HG02981 (cell line): ENCODE data around the gene GAMT.

Experiments
- ATAC-seq: cut with Tn5 transposase; IDR thresholded peaks from one replicate; pipeline ENCODE4 v1.9.1; 2021; ENCODE audit warnings: mild to moderate bottlenecking, moderate library complexity; ENCODE audit not compliant: unreplicated experiment

The GAMT gene

DNA sequence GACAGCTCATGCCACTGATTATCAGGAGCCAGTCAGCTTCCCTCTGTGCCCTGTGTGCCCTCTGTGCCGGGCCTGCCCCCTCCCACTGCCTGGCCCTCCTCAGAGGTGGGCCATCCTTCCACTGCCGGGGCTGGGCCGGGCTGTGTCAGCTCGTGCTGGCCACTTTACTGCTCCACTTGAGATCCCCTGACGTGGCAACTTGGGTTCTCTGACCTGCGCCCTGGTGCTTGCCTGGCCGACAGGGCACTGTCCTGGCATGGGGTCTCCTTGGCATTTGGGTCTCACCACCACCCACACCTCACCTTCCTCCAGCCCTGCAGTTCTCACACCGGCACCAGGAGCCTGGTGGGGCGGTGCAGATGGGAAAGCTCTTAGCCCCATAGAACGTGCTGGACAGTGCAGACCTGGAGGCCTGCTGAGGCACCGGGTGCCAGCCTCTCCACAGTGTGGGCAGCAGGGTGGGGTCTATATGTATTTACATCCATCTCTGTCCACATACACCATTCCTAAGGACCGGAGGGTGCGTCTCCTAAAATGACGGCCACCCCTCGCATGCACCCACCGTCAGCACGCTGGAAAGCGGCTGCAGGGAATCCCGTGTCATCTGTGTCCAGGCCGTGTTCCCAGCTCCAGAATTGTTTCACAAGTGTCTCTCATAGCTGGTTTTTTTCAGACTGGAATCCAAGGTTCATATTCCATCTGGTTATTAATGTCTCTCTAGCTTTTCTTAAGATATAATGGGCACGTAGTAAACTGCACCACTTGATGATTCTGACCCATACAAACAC lies 17.8 kb upstream of the GAMT start:
- no peak for ATAC-seq

DNA sequence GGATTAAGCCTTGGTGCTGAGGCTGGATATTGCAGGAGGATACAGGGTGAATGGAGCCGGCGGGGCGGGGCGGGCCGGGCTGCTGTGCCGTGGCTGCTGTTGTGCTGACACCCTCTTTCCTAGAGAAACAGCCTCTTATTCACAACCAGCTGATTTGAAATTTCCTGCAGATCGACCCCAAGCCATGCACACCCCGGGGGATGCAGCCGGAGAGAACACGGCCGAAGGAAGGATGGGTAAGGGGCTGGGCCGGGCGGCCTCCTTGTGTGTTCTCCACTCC lies 17.1 kb upstream of the GAMT start:
- ATAC-seq, result no peak

DNA sequence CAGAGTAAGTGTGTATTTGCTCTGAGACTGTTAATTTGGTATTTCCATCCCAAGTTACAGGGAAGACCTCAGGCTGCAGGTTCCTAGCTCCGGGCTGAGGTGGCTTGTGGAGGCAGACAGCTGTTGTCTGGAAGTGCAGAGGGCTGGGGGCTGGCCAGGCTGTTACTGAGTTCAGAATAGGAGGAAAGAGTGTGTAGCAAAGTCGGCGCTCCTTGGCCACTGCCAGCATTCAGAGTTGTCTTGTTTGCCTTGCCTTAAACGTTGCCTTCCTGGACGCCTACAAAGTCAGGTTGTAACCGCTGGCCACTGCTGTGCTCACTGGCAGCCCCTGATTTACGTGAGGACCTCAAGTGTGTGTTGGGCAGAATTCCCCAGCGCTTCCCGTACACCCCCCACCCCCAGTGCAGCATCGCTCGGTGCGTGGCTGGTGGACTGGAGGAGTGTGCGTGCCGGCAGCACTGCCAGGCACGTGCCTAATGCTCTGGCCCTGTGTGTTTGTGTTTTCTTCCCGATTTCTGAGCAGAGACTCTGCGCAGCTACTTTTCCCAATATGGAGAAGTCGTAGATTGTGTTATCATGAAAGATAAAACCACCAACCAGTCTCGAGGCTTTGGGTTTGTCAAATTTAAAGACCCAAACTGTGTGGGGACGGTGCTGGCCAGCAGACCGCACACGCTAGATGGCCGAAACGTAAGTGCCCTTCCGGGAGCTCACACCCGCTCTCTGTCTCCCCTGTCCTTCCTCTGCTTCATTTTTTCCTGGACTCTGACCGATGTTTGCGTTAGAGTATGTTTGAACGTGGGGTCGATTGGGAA lies 16.5 kb upstream of the GAMT start:
- no peak for ATAC-seq

DNA sequence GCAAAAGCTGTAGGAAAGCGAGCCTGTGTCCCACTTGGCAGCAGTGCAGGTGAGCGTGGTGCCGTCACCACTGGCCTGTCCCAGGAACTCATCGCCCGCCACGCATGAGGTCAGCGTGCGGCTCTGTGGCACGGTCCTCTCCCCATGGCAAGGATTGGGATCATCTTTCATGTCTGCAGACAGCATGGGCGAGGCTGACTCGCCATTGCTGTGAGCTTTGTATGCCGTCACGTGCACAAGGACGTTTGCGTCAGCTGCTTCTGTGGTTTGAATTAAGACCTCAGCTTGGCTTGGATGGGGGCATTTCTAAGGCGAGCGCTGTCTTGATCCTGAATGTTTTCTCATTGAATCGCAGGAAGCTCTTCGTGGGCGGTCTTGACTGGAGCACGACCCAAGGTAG lies 15.8 kb upstream of the GAMT start:
- no peak for ATAC-seq

DNA sequence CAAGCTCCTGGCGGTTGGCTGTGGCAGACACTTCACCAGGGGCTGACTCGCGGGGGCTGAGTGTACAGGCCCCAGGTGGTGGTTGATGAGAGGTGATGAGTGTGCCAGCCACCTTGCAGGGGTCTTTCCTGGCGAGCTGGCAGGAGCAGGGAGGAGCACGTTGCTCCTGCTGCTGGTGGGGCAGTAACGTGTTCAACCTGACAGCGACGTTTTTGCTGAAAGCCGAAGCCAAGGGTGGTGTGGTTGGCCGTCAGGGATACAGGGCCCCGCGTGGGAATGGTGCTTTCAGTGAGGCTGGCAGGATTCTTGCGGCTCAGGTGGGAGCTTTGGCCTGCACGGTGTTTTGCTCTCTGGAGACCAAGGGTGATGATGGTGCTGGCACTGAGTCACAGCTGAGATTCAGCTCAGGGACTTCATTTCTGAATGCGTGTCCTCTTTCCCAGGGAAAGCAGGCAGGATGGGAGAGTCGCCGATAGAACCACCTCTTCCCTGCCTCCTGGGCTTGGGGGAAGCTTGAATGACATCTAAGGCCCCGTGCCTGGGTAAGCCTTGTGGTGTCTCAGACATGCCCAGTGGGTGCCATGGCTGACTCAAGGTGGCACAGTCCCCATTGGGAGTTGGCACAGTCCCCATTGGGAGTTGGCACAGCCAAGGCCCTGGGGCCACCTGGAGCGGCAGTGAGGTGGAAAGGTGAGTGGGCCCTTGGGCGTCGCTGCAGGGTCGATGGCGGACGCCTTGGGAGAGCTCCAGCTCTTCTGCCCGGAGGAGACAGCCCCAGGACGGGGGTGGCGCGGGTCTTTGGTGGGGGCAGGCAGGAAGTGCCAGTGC lies 14.9 kb upstream of the GAMT start:
- no peak for ATAC-seq

DNA sequence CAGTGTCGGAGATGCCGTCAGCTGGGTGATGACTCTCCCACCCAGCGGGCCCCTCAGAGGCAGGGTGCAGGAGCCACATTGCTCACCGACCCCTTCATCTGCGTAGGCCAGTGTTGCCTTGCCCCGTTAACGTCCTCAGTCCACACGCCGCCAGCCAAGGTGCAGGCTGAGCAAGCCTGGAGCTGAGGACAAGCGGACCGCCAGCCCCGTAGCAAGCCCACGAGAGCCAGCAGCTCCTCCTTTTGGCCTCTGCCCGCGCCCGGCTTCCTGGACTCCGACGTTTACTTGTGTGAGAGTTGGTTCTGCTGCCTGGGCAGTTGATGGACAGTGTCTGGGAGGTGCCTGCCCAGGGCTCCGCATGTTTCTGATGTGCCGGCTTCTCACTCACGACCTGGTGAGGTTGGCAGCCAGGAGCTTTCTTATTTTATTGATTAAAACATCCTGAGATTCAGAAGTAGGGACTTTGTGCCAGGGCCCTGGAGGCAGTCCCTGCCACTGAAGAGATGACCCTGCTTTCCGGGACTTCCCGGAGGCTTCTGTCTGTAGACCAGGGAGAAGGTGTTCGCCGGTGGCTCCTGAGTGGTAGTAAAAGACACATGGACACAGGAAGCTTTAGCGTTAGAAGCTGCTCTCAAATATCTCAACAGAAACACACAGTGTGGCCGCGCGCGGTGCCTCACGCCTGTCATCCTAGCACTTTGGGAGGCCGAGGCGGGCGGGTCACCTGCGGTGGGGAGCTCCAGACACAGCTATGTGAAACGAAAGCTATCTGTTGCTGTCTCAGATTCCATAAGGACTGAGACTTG lies 11.9 kb upstream of the GAMT start:
- ATAC-seq, result no peak

DNA sequence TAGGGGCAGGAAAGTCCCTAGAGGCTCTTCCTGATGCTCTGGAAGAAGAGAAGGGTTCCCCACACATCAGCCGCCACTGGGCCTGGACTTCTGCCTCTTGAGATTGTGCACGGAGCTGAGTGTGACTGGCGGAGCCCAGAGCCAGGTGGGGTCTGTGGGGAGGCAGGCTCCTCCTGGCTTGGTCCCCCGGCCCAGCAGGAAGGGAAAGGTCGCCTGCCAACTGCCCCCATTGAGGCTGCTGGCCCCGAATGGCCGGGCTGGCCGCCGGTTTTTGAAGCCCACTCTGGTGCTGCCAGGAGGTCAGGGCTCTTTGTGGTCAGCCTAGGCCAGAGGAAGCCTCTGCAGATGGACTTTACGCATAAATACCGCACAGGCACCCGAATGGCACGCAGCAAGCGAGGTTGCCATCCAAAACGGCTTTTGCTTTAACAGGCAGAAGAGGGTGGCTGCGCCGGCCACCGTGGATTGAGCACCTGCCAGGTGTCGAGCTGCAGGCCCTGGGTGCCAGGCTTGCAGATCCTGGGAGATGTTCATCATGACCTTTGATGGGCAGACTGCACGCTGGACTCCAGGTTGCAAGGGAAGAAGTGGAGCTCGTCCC lies 11.1 kb upstream of the GAMT start:
- no peak for ATAC-seq

DNA sequence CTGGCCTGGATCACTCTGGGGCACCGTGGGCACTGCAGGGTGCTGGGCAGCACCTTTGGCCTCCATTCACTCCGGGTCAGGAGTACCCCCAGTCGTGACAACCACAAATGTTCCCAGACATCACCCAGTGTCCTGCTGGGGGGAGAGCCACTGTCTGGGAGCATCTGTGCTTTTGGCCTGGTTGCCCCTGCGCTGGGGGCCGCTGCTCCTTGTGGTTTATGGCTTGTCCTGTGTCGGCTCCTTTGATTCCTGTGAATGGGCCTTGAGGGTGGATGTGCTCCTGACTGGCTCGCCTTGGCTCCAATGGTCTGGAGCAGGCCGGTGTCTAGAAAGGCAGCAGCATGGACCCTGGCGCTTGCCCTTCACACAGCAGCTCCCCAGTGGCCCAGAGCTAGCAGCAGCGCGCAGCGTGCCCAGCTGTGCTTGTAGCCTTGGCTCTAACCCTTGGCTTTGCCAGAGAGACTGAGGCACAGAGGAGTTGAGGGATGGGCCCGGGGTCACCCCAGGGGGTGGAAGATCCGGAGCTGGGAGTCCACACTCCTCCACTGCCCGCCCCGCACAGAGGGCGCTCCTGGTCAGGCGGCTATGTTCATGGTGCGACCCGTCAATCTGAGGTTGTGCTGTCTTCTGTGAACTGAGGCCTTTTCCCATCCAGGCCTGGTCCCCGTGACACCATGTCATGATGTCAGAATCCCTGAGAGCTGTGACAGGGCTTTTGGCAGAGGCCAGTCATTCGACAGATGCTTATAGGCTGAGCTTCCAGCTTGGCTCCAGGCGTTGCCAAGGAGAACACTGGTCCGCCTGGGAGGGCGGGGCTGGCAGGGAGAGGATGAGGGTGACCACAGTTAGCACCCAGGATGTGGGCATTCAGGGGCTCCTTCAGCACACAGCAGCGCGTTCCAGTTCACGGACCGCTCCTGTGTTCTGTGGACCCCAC lies 10.2 kb upstream of the GAMT start:
- no peak for ATAC-seq

DNA sequence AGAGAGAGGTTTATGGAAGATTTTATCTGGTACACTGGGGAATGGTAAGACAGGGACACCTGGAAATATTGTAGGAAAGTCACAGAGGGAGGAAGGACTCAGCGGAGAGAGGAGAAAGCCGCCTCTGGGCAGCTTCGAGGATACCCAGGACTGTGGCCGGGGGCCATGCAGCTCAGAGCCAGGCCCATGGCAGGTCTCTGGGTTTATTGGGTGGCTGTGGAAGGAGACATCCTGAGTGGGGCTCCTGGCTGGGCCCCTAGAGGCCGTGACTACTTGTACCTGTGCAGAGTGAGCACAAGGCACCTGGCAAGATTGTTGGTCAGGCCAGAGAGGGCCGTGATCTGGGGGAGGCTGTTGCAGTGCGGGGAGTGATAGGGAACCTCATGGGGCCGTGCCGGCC lies 9.4 kb upstream of the GAMT start:
- no peak for ATAC-seq

DNA sequence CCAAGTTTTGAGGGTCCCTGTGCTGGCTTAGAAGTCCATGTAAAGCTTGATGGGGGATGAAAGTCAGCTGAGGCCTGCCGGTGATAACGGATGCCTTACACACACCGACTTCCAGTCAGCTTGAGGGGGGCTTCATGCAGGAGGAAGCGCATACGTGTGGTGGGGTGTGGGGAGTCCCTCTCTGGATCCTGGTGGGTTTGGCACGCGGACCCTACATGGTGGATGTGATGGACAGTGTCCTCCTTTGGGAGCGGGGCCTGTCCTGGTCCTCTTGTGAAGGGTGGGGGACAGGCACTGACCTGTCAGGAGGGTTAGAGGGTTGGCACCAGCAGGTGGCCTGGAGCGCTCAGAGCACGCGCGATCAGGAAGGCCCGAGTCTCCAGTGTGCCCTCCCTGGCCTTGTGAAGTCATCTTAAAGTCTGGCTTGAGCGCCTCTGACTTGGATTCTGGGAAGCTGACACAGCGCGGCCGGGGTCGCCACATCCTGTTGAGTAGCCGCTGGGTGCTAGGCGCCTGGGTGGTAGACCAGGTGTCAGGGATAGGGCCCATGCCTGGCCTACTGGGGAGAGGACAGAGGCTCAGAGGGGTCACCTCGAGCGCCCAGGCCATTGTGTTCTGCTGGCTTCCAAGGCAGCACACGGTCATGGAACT lies 8.9 kb upstream of the GAMT start:
- ATAC-seq, result no peak

DNA sequence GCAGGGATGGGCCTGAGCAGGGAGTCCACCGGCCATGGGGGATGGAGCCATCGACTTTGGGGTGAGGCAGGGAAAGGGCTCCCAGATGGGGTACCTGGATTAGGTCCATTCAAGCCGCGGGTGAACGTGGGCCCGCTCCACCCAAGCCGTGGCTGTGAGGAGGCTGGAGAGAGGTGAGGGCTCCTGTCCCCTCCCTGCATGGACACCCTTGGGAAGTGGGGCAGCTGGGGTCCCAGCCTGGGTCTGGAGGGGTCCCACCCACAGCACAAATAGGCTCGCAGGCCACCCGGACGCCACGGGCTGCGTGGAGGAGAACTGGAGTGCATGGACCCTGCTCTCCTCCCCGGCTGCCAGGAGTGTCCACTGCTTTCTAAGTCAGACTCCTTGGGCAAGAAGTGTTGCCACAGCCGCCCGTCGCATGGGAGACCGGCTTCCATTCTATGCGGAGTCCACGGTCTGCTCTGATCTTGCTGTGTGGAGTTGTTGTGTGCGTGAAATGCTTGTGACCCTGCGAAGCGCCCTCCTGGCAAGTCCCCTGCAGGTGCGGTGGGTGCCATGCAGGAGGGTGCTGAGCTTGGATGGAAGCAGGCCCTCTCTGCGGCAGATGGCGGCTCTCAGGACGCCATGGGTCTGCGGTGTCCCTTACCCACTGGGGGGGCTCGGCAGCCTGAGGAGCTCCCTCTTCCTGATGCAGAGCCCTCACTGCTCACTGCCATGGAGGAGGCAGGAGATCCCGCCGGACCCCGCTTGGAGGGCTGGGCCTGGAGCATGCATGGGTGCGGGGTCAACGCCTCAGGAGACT lies 8.1 kb upstream of the GAMT start:
- no peak for ATAC-seq

DNA sequence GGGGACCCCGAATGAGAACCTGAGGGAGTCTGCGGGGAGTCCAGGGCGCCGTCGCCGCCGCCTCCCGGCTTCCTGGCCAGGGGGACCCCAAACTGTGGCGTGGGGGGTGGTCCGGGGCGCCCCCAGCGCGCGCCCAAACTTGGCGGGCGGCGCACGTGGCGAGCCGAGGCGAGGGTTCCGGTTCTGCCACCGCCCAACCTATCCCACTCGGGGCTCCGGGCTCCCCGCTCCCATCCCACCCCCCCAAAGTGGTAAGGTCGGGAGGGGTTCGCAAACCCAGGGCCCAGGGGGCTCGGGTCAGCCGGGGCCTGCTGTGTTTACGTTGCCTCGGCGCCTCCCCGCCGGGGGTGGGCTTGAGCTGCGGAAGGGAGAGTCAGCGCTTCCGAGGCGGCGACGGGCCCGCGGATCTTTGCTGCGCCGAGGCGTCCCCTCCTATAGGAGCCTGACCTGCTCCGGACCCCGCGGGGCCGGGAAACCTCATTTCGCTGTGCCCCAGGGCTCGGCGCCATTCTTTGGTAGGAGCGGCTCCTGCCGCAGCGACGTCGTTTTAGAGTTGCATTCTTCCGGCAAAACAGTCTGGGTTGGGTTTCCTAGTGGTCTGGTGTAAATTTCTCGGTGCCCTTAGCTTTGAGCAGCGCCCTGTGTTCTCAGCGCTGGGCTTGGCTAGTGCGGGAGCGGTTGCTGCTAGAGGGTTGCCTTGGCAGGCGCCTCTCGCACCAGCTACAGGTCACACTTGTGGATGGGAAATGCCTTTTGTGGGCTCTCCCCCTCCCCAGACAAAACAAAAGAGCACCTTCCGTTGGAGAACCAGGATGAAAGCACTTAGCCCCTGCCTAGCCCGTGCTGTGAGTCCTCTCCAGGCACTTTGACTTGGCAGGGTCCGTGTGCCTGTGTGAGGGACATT lies 7.2 kb upstream of the GAMT start:
- ATAC-seq, result no peak

DNA sequence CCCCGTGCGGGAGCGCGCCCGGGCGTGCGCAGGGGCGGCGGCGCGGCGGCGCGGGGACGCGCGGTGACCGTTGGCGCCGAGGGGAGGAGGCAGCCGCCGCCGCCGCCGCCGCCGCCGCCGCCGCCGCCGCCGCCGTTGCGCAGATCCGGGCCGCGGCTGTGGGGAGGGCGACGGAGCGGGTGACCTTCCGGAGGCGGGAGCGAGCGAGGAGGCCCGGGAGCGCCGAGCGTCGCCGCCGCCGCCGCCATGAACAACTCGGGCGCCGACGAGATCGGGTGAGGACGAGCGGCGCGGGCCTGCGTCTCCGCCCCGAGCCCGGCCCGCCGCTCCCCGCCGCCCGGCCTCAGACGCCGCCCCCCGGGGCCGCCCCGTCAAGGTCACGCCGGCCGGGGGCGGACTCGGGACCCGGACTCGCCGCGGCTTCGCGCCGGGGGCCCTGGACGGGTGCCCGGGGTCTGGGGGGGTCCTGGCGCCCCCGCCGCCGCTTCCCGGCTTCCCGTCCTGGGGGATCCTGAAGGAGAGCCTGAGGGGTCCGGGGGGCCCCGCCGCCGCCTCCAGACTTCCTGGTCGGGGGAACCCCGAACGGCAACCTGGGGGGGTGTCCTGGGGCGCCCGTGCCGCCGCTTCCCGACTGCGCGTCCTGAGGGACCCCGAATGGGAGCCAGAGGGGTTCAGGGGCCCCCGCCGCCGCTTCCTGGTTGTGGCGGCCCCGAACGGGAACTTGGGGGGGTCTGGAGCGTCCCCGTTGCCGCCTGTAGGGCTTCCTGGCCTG lies 6.4 kb upstream of the GAMT start, which contains the start of gene DAZAP1:
Gene DAZAP1, plus strand, starts transcription at position 59 of the 772 bp plus-strand sequence. Its CDS starts 188 bp downstream, at position 247.
- peak; percentile 14 for ATAC-seq

DNA sequence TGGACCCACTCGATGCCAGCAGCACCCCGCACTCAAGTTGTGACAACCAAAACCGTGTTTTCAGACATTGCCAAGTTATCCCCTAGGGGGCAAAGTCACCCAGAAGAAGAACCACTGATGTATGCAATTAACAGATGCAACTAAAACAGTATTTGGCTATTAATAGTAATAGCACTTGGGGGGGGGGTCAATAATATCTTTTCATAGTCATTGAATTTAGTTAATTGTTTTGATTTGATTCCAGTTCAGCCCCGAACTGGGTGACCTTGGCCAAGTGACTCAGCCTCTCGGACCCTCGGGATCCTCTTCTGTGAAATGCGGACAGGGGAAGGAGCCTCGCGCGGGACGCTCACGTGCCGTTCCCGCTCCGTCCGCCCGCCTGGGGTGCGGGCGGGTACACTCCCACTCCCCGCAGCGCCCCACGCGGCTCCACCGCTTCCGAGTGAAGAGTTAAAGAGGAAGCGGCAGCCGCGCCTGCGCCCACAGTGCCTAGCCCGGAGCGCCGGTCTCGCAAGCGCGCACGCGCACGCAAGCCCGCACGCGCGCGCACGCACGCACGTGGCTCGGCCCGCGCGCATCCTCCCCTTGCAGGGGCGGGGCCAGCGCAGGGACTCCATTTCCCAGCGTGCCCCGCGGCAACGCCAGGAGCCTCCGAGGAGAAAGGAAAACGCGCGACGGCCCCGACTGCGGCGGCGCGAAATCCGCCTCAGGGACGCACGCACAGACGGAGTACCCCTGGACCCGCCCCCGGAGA lies 5.6 kb upstream of the GAMT start:
- ATAC-seq, result peak; percentile 77

DNA sequence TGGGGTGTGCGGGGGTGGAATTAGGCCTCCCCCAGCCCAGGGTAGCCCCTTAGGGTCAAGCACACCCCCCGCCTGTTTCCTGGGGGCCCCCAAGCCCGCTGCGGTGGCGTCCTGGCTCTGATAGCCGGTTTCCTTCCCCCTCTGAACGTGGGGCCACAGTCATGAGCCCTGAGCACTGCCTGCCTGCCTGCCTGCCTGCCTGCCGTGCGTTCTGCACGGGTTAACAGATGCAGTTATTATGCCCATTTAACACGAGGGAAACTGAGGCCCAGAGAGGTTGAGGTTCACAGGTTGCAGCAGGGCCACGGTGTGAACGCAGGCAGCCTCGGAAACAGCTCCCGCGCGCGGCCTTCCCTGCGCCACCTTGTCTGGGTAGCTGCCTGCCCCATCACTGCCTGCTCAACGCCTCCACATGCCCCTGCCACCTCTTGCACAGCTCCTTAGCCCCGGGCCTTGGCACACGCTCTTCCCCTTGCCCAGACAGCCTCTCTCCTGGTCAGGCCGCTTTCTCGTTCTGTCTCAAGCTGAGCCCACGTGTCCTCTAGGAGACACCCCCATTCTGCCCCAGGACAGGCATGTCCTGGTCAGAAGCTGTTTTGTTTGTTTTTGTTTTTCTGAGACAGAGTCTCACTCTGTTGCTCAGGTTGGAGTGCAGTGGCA lies 1.2 kb upstream of the GAMT start:
- ATAC-seq, result no peak
